Measurements from ENCODE around the gene GLI3.

The GLI3 gene

GRCh38 chr7:42236976-42237810 lies at the start of gene GLI3:
TSS of gene GLI3 (minus strand) at chr7:42237209. CDS start at chr7:42223253, 13,956 bp downstream.
- DNase-seq (ENCODE audit: extremely low read depth in 1 of 2, low read depth in 1 of 2): no peak

- no peak for DNase-seq (ENCODE audit: extremely low read depth in 1 of 2, low read depth in 1 of 2)
Observed at GRCh38 chr7:42285383-42285824, 48.4 kb upstream of the GLI3 start.

- no peak for DNase-seq (ENCODE audit: extremely low read depth in 1 of 2, low read depth in 1 of 2)
Observed at GRCh38 chr7:42283553-42283952, 46.5 kb upstream of the GLI3 start.

DNA sequence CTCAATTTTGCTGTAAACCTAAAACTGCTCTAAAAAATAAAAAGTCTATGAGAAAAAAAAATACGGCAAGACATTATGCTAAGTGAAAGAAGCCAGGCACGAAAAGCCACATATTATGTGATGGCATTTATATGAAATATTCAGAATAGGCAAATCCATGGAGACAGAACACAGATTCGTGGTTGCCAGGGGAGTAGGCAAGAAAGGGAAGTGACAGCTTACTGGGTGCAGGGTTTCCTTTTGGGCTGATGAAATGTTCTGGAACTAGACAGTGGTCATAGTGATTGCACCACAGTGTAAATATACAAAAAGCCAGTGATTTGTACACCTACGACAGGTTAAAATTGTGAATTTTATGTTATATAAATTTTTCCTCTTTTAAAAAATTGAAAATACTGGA lies 41.3 kb upstream of the GLI3 start:
- no peak for DNase-seq (ENCODE audit: extremely low read depth in 1 of 2, low read depth in 1 of 2)

- DNase-seq (ENCODE audit: extremely low read depth in 1 of 2, low read depth in 1 of 2): no peak
Observed at GRCh38 chr7:42274053-42274452, 37.0 kb upstream of the GLI3 start.

- DNase-seq (ENCODE audit: extremely low read depth in 1 of 2, low read depth in 1 of 2): no peak
Observed at GRCh38 chr7:42272793-42273665, 36.0 kb upstream of the GLI3 start.

- DNase-seq (ENCODE audit: extremely low read depth in 1 of 2, low read depth in 1 of 2): no peak
Observed at GRCh38 chr7:42269161-42269560, 32.2 kb upstream of the GLI3 start.

GRCh38 chr7:42264702-42265101 lies 27.7 kb upstream of the GLI3 start:
- DNase-seq (ENCODE audit: extremely low read depth in 1 of 2, low read depth in 1 of 2): no peak

DNA sequence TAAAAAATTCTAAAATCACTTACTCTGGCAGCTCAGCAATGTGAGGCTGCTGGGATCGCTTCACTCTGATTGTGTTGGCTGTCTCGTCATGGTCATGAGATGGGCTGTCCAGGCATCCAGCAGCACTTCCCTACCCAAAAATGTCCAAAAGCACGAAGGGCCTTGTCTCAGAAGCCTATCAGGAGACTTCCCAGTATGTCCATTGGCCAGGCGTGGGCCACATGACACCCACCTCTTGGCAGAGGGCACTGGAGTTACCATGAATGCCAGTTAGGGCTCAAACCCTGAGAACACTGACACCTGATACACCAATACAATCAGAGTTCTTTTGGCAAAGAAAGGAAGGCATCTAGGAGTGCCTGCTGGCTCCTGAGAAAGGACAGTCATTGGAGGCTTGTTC lies 27.0 kb upstream of the GLI3 start:
- DNase-seq (ENCODE audit: extremely low read depth in 1 of 2, low read depth in 1 of 2): no peak

DNA sequence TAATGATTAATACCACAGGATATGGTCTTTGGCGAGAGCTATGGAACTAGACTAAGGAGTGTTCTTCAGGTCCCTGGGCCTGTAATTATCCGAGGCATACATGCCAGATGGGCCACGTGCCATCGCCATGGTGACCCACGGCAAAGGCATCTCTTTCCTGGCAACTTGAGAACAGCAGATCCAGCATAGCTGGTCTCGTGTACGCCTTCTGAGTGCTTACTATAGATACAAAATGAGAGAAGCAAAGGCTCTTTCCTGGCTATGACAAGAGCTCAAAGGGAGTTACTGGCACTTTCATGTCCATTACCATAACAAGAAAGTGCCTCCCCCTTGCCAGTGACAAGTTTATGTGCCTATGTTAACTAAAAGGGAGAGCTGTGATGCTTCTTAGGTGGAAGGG lies 26.0 kb upstream of the GLI3 start:
- no peak for DNase-seq (ENCODE audit: extremely low read depth in 1 of 2, low read depth in 1 of 2)

DNA sequence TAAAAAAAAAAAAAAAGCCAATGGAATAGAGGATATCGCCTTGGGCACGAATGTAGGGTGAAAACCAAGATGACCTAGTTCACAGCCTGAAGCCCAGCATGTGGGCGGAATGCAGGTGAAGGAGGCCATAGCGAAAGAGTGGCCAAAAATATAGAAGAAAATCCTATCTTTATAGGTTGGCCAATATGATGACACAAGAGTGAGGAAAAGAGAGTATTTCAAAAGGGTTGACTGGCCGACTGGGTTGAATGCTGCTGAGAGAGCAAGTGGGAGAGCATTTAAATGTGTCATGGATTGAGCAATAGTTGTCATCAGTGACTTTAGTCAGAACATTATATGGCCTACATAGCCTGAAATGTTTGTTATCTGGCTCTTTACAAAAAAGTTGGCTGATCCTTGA lies 17.2 kb upstream of the GLI3 start:
- no peak for DNase-seq (ENCODE audit: extremely low read depth in 1 of 2, low read depth in 1 of 2)

DNA sequence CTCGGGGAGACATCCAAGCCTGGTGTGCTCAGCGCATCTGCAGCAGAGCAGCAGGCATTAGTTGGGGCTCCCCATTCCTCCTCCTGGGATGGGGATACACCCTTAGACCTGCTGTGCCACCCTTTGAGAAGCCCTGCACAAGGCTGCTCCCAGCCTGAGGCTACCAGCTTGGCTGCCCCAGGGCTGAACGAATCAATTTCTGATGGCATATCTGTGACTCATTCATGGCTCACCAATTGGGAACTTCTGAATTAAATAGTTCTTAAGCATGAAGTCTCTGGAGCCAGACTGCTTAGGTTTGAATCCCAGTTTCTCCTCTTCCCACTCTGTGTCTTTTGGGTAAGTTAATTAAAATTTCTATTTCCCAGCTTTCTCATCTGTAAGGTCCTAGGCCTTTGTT lies 16.3 kb upstream of the GLI3 start:
- no peak for DNase-seq (ENCODE audit: extremely low read depth in 1 of 2, low read depth in 1 of 2)

DNA sequence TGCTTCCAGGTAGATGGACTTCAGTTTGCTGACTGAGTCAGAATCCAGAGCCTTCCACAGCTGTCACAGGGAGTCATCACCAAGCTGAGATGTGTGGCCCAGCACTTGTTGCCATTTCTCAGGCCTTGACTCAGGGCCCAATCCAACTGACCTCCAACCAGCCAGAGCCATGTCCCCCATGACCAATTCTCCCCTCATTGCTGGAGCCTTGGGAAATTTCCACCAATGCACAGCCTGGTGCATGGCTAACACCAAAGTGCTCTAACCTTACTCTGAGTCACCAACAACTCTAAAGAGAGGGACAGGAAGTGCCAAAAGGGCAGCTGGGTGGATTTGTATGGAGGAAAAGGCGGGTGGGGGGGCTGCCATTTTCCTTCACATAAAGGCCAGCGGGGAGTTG lies 13.4 kb upstream of the GLI3 start:
- DNase-seq (ENCODE audit: extremely low read depth in 1 of 2, low read depth in 1 of 2): no peak

DNA sequence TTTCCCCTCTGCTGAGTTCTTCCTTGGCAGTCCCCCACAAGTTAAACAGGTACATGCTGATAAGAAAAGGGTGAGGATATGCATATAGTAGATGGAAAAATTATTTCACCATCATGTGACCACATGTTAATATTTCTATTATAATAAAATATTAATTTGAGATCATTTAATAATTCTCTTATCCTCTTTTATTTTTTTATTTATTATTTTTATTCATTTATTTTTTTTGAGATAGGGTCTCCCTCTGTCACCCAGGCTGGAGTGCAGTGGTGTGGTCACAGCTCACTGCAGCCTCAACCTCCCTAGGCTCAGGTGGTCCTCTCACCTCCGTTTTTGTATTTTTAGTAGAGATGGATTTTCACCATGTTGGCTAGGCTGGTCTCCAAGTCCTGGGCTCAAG lies 11.6 kb upstream of the GLI3 start:
- no peak for DNase-seq (ENCODE audit: extremely low read depth in 1 of 2, low read depth in 1 of 2)

- no peak for DNase-seq (ENCODE audit: extremely low read depth in 1 of 2, low read depth in 1 of 2)
Observed at GRCh38 chr7:42247301-42247700, 10.3 kb upstream of the GLI3 start.

DNA sequence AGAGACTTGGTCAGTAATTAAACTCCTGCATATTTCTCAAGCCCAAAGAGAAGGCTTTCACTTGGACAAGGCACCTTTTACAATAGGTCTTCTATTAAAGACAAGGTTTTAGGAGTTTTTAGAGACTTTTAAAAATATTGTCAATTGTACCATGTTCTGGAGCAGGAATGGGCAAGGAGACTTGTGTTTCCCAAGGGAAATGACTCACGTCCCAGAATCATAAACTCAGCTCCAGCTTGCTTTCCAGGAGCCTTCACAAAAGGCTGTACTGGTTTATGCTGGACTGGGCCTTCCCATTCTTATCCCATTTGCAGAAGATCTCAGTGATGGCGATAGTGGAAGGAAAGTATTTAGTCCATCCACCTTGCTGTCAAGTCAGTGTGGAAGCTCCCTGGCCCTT lies 7.8 kb upstream of the GLI3 start:
- no peak for DNase-seq (ENCODE audit: extremely low read depth in 1 of 2, low read depth in 1 of 2)

- DNase-seq (ENCODE audit: extremely low read depth in 1 of 2, low read depth in 1 of 2): no peak
Observed at GRCh38 chr7:42242381-42242780, 5.4 kb upstream of the GLI3 start.

DNA sequence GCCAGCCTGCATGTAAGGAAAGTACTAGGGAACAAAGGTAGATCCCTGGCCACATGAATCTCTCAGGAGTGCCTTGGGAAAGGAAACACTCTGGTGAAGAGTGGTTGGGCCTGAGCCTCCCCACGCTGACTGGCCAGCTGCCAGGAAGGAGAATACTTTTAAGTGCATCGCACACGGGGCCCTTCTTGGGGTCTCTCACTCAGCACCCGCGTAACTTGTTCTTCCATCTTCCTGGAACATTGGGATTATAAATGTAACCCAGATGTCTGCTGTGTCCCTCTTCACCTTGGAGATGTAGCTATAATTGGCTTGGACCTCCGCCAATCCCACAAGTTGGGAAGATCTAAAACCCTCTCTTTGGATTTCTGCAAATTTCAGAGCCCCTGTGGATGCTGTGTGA lies 4.4 kb upstream of the GLI3 start:
- DNase-seq (ENCODE audit: extremely low read depth in 1 of 2, low read depth in 1 of 2): no peak

GRCh38 chr7:42240416-42240815 lies 3.4 kb upstream of the GLI3 start:
- no peak for DNase-seq (ENCODE audit: extremely low read depth in 1 of 2, low read depth in 1 of 2)

- no peak for DNase-seq (ENCODE audit: extremely low read depth in 1 of 2, low read depth in 1 of 2)
Observed at GRCh38 chr7:42238709-42239366, 1.8 kb upstream of the GLI3 start.

DNA sequence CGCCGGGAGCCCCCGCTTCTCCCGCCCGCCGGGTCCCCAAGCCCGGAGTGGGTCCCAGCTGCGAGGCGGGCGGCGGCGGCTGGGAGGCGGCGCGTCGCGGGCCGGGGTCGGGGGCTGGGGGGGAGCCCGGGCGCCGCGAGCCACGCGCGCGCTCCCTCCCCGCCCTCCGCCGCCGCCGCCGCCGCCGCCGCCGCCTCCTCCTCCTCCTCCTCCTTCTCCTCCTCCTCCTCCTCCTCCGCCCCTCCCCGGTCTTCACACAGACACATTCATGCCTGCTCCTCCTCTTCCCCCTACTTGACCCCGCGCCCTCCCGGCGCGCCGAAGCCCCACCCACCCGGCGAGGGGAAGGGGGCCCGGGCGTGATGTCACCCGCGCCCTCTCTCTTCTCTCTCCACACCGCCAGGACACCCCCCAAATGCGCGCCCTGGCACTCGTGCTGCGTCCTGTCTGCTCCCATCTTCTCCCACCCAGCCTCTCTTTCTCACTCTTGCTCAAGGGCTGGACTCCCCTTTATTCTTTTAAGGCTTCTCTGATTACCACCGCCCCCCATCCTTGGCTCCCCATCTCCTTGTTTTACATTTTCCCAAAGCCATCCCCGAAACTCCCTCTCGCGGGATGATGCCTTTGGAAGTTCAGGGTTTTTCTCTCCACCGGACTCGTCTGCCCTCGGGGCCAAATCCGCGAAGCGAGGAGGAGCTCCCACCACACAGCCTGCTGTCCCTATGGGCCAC lies 967 bp upstream of the GLI3 start:
- no peak for DNase-seq (ENCODE audit: extremely low read depth in 1 of 2, low read depth in 1 of 2)

Measured in activated CD8-positive, alpha-beta memory T cell treated with anti-CD3 and anti-CD28 coated beads for 1 hour (primary cell).